Panc1 (cell line): ENCODE data around the gene MDN1.

ENCODE experiments used
- POLR2AphosphoS5 ChIP-seq: IDR thresholded peaks from 2 replicates; pipeline ENCODE4 v1.6.1; 2012; ENCODE audit warnings: mild to moderate bottlenecking, low read depth, low read length, moderate library complexity
- TF ChIP-seq, protein P1 (sequence below): fragments of 450-650 bp; IDR thresholded peaks from 2 replicates; pipeline ENCODE4 v1.5.1; 2017; ENCODE audit warnings: mild to moderate bottlenecking

DNA sequence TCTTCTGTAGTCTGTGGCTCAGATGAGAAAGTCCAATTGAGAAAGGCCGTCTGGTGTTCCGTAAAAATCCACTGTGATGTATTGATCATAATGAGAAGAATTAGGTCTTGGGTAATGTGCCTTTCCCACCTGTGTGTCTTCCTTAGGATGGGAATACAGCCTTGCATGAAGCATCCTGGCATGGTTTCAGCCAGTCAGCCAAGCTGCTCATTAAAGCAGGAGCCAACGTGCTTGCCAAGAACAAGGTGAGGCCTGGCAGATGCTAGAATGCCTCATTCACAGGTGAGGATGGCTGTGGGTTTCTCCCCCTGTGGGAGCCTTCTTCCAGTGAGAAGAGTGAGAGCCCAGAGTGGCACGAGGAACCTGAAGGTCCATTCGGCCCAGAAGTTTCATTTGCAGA, 213.7 kb downstream of the MDN1 start:
- TF ChIP-seq POLR2AphosphoS5 = no peak
- TF ChIP-seq, protein P1, sequence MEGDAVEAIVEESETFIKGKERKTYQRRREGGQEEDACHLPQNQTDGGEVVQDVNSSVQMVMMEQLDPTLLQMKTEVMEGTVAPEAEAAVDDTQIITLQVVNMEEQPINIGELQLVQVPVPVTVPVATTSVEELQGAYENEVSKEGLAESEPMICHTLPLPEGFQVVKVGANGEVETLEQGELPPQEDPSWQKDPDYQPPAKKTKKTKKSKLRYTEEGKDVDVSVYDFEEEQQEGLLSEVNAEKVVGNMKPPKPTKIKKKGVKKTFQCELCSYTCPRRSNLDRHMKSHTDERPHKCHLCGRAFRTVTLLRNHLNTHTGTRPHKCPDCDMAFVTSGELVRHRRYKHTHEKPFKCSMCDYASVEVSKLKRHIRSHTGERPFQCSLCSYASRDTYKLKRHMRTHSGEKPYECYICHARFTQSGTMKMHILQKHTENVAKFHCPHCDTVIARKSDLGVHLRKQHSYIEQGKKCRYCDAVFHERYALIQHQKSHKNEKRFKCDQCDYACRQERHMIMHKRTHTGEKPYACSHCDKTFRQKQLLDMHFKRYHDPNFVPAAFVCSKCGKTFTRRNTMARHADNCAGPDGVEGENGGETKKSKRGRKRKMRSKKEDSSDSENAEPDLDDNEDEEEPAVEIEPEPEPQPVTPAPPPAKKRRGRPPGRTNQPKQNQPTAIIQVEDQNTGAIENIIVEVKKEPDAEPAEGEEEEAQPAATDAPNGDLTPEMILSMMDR = no peak
